LHCN-M2 (cell line): ENCODE results near the gene CTNNBL1. TPM values are rescaled to one million over a fixed set of nuclear protein-coding genes. Genes with fewer than 3 reads are reported as not detected.
"Not testable (repeated sequence)": the region's sequence is repeated elsewhere in the genome, so short reads cannot be mapped to it uniquely, and the experiment has no call there.

Source experiments
- DNase-seq: peaks from one replicate; pipeline ENCODE4 v3.0.0-alpha.2; 2012; ENCODE audit warnings: low read depth
- total RNA-seq: library from RNA; depleted of rRNA; stranded (reverse); fragments of >200 nt; gene quantifications from 2 replicates; pipeline ENCODE4 v1.2.3, GENCODE V29; 2014

Gene CTNNBL1
- total RNA-seq, 1 experiment from 2014 or later, result 41.7 TPM

DNA sequence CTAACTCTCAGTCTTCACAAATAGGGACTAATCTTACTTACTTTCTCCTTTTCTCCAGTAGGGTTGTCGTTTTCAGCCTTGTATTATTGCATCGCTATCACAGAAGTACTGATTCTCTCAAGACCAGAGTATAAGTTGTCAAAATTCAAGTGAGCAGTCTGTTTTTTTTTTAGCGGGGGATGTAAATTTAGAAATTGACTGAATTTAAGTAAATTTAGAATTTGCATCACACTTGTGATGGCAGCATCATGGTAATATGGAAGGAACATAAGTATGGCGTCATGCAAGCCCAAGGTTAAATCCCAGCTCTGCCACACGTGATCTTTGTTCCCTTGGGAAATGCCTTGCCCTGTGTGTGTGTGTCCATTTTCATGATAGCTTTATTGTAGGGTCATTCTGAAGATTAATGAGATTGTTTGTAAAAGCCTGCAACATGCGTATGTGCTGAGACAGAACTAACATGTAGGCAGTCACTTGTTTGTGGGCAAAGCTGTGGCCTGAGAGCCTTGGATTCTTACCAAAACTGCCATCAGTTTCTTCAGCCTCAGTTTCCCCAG is 156.3 kb downstream of the CTNNBL1 start:
- DNase-seq, result no peak

GRCh38 chr20:37850724-37851355 is 157.0 kb downstream of the CTNNBL1 start:
- DNase-seq, result peak; percentile 34

DNA sequence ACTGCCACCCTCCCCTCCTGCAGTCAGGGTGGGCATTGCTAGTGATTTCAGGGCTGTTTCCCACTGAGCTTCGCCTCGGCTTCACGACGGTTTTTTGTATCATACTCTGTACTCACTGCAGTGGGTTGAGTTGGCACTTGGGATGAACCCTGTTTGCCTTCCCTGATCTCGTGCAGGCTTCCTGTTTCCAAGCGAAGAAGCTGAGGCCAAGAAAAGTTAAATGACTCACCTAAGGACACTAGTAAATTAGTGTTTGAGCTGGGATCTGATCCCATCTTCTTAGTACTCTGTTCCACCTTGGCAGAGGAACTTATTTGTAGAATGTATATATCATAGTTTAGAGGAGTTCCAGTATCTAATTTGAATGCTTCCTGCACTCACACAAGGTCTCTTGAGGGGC is 158.8 kb downstream of the CTNNBL1 start:
- no peak for DNase-seq

- DNase-seq, result no peak
These were observed 160.1 kb downstream of the CTNNBL1 start for GRCh38 chr20:37853823-37854375.

GRCh38 chr20:37856034-37856433 is 162.2 kb downstream of the CTNNBL1 start:
- not testable (repeated sequence) for DNase-seq

DNA sequence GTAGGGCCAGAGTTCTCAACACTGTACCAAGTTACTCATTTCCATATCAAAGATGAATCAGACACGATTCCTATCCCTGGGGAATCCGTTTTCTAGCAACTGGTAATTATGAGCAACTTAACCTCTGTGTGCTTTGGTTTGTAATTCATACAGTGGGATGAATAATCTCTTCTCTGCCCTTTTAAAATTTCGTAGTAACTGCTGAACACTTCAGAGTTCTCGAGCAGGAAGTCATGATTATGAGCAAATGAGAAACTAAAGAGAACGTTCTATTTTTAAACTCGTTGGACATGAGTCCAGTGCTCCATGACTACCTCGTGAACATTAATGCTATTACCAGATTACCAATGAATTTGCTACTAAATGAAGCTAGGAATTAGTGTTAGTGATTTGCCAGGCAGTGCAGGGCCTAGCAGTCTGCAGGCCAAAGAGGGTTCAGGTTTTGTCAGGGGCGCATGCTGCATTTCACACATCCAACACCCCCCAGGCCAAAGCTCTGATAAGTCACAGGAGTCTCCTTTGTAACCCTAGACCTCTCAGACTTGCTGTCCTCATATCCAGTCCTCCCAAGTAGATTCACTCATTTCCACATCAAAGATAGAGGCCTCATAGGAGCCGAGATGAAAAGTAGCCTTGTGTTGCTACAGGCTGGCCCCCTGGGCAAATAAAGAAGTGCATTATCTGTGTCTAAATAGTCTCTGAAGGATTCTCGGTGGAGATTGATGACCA is 163.3 kb downstream of the CTNNBL1 start:
- DNase-seq, result peak; percentile 96

DNA sequence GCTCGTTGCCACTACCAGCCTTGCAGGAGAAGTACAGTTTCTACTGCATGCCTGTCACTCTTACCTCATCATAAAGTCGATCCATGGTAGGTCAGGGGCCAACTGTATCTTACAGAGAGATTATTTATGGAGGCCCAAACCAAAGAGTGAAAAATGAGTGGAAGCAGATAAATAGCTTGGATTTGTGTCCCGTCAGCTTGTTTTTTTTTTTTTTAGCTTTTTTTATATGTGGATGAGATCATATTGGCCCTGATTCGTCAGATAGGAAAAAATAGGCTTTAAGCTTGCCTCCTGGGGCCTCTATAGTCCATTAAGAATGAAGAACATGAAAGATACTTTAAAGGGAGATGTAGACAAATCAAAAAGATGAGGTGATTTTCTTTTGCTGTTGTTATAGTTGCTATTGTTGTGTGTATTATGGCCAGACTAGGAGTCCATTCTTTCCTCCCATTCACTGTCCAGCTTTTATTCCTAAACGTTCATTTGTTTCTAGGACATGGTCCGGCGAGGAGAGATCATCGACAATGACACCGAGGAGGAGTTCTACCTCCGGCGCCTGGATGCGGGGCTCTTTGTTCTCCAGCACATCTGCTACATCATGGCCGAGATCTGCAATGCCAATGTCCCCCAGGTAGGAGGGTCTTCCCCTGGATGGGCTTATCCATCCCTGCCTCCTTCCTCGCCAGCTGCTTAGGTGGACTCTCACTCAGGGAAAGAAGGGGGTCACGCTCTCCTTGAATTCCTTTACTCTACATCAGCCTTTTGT is 165.8 kb downstream of the CTNNBL1 start:
- no peak for DNase-seq

- DNase-seq, result no peak
These were observed 169.5 kb downstream of the CTNNBL1 start for GRCh38 chr20:37863289-37863688.

GRCh38 chr20:37864298-37864697 is 170.5 kb downstream of the CTNNBL1 start:
- DNase-seq, result no peak

DNA sequence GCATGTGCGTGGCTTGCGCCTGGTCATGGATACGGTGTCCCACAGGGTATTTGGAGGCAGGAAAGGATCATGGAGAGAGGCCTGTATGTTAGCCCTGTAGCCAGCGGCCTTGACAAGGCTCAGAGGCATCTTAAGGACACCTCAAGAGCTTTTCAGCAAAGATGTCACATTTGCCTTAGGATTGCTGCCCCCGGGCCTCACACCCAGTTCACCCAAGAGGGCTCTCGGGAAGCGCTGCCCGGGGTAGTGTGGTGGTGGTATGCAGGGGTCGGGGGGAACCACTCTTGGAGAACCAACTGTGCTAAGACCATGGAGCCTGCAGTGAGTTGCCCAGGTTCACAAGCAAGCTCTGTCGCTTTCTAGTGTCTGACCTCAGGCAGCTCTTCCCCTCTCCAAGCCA is 172.2 kb downstream of the CTNNBL1 start:
- DNase-seq, result no peak

- peak; percentile 43 for DNase-seq
These were observed 173.7 kb downstream of the CTNNBL1 start for GRCh38 chr20:37867289-37868195.

GRCh38 chr20:37868851-37869333 is 175.1 kb downstream of the CTNNBL1 start:
- peak; percentile 20 for DNase-seq

DNA sequence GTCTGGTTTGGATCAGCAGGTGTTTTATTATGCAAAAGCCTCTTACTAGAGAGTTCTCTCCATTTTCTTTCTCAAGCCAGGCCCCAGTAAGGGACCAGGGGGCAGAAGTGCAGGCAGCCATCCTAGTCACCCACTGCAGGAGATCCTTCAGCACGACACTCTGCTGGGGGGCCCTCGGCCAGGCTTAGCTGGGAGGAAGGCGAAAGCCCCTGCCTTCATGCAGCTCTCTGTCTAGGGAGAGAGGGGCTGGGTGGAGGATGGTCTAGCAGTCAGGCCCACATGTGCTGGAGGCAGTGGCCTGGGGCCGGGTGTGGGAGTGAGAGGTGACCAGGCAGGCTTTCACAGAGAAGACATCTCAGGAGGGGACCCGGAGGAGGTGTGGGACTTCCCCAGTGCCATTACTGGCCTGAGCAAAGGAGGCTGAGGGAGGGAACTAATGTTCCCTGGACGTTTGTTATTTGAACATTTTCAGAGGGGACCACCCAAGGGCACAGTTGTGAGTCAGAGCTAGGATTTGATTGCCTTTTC is 175.6 kb downstream of the CTNNBL1 start:
- no peak for DNase-seq

GRCh38 chr20:37870294-37870693 is 176.5 kb downstream of the CTNNBL1 start:
- DNase-seq, result no peak

- no peak for DNase-seq
These were observed 177.9 kb downstream of the CTNNBL1 start for GRCh38 chr20:37871751-37872150.

DNA sequence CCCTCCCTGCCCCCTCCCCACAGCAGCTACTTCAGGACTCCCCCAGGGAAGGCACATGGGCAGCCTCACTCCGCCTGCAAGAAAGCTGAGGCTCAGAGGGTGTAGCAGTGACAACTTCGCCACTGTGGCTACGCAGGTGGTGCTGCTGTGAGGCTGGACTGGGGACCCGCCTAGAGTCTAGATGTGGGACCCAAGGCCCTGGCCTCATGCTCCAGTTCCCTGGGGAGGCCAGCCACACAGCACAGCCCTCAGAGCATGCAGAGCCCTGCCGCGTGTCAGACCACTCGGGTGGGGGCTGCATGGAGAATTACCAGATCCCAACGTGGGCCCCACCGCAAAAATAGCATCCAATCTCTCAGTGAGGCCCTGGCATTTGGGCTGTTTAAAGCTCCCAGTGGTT is 178.3 kb downstream of the CTNNBL1 start:
- DNase-seq, result no peak

- no peak for DNase-seq
These were observed 180.1 kb downstream of the CTNNBL1 start for GRCh38 chr20:37873884-37874283.

DNA sequence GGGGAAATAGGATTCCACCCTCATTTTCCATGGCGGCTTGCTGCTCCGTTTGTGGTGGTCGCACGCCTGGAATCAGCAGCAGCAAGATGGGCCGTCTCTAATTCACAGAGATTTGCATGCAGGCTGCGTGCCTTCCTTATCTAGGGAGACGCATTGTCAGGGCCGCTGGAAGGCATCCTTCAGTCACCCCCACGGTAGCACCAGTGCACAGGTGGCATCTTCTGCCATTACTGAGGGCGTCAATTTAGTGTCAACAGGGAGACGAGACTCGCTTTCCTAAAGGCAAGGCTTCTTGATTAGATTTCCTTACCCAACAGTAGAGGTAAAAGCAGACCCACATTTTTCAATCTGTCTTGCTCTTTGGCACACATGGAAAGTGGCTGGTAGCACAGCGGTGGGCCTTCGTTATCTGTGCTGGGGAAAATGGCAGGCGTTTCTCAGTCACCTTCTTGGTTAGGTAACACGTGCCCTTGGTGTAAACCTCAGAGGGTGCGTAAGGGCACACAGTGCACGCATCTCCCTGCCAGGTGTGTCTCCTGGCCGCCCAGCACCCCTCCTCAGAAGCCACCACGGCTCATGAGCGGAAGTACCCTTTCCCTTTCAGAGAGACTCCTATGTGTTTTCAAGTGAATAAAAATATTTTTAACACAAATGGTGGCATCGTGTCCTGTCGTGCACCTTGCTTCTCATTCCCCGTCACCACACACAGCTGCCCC is 181.8 kb downstream of the CTNNBL1 start:
- no peak for DNase-seq

- DNase-seq, result no peak
These were observed 183.0 kb downstream of the CTNNBL1 start for GRCh38 chr20:37876863-37877262.
